NCI-H446 (cell line): ENCODE measurements around the gene FGF14.

Experiments used
- DNase-seq, 2 experiments: peaks; one replicate each; lab custom pipeline; 2025; lab: John Stamatoyannopoulos, UW

The FGF14 gene

DNA sequence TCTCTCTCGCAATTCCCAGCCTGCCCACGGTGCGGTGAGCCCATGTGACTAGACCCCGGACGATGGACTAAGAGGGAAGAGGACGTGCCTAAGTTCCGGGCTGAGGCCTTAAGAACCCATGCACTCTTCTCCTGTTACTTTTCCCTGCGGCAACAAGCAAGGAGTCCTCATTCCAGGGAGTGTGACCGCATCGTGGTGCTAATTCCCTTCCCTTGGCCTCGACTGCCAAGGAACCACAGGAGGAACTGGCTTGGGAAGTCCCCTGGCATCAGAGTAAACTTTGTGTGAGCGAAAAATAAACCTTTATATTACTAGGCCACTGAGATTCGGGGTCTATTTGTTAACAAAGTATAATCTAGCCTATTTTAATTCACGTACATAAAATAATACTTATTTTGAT is 34.0 kb downstream of the FGF14 start:
- DNase-seq = no peak

DNA sequence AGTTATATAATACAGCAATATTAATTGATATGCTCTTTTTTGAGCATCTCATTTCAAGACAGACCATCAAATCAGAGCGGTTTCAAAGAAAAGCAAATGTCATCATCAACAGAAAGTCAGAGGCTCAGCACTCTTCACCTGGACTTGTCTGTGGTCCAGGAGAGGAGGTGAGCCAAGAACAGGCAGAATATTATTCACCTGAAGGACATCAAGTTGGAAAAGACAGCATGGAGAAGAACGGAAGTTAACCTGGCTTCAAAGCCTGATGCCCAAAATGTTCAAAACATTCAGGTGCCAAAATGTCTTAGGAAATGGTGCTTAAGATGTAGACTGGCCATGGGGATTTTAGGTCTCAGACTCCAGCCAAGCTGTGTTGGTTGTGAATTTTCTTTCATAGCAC is 40.7 kb downstream of the FGF14 start:
- DNase-seq = no peak

DNA sequence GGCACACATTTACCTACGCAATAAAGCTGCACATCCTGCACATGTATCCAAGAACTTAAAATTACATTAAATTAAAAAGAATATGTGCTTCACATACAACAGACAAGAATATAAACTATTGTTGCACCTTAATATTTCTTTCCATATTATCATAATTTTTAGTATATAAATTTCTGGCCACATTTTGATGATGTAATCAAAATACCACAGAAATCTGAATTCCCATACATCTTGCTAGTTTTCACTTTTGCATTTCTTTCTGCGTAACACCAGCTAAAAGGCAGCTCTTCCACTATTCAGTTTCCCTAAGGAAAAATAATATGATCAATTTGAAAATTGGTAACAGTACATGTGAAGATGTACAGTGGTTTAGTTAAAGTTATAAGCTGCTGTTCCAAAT is 42.6 kb downstream of the FGF14 start:
- no peak for DNase-seq

DNA sequence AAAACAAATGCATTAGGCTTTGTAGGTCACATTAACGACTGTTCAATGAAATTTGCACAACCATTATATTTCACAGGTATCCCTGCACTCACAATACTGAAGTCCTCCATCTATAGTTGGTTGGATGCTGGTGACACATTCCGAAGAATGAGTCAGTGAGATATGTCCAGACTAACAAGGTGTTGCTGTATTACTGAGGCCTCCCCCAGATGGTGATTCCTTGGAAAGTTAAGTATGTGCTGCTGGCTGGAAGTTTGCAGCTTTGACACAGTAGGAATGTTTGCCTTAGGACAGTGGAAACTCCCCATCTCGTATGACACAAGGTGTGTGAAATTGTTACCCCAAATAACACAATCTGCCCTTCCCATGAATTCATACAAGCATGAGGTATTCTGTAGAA is 46.6 kb downstream of the FGF14 start:
- no peak for DNase-seq

DNA sequence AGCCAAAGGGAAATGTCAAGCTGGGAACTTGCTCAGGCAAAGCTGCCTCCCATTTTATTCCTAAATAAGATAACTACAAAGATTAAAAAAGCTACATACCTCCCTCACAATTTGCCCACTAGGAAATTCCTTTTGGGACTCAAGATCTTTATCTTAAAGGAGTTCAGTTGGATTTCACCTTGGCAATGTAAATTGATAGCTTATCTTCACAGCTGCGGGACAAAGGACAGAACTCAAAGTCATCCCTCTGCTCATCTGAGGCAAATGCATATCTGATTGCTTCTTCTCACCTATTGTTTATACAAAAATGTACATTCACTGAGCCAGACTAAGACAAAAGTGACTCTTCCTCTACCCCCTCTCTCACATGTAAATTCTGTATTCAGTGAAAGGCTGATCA is 47.8 kb downstream of the FGF14 start:
- DNase-seq = no peak

DNA sequence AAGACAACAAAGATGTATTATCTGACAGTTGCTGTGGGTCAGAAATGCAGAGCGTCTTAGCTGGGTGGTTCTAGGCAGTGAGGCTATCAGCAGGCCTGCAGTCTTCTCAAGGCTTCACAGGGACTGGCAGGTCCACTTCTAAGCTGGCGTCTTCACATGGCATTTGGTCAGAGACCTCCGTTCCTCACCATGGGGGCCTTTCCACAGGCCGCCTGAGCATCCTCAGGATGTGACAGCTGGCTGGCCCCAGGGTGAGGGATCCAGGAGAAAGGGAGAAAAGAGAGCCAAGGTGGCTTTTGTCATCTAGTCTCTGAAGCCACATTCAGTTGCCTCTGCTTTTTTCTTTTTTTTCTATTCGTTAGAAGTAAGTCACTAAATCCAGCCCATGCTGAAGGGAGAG is 50.3 kb downstream of the FGF14 start:
- DNase-seq = no peak

DNA sequence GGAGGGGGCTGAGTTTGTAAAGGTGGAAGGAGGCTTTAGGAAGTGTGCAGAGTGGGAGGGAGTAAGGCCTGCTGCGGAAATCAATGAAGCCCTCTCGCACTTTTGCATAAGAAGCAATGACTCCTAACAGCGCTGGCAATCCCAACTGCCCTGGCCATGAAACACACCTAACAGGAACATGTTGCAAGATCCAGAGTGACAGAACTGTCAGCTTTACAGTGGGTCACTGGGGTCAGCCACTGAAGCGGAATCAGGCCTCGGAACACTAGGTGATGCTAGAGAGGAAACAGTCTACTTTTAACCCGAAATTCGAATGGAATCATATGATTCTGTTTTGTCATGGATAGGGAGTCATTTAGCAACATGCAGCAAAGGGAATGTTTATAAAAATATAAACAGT is 54.4 kb downstream of the FGF14 start:
- DNase-seq = no peak

DNA sequence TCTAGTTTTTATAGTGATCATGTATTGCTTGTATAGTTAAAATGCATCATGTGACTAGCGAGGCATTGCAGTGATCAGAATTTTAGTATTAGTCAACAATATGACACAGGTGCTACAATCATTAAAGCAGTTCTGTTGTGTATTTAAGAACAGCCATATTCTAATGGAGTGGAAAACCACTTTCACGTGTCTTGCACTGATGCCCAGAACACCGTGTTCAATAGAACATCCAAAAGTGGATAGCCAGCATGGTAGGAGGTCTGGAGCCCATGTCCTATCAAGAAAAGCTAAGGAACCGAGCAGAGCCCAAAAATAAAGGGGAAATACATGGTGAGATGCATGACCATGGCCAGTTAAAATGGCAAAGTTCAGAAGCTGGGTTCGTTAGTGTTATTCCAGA is 55.1 kb downstream of the FGF14 start:
- DNase-seq = no peak

DNA sequence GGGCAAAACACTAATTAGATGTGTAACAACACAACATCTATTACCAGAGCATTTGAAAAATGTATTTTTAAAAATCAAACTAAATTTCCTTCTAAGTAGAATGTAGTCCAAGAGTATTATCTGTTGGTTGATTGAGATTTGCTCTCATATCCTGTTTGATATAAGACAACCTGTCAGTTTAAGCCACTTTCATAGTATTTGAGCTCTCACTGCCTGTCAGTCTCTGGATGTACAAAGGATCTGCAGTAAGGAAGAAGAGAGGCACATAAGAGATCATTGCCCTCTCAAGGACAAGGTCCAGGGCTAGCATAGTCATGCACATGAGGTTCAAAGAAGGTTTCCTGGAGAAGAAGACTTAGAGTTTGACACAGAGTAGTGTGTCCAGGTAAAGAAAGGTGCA is 57.4 kb downstream of the FGF14 start:
- DNase-seq = no peak

DNA sequence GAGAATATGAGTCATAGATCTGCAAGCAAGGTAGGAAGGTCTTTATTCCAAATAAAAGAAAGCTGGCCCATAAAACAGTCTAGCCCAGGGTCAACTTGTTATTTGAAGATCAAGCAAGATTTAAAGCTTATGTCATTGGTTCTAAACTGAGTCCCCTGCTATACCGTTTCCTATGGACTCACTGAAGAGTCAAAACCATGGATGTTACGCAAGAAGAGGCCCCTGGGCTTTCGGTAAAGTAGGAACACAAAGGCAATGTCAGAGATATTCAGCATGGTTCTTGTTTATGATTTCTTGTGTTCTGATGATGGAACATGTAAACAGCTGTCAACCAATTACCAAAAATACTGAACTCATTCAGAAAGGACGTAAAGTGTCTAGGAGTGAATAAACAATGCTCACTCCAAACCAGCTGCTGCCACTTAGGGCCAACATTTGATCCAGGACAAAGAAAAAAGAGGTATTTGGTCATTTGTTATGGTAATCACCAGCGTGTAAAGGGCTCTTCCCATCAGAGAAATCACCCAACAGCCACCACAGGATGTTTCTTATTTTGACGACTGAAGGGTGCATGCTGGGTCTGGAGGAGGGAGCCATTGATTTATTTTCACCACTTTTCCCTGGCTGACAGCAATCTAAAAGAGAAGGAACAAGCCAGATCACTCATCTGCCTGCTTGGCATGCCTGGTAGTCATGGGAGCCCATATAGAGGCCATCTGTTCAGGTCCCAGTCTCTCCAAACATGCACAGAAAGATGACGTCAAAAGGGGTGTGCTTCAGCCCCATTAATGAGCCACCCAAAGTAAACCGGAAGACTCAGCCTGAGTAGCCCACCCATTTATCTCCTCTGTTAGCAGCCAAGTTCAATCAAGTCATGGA is 68.3 kb downstream of the FGF14 start:
- peak; percentile 13 to 59 for DNase-seq

DNA sequence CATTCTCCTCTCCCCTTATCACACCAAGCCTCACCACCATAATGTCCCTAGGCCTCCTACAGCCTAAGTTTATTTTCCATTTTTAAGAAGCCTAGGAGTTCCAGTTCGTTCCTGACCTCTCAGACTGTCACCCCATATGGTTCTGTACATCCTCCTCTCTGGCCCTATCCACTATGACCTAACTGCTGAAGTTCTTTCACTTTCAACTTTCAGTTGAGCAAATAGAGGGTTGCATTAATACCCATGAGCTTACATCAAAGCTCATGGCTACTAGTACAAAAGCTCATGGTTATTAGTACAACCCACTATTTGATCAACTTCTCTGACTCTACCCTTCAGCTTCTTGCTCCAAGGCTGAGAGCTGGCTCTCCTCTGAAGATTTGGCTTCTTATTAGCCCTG is 72.9 kb downstream of the FGF14 start:
- no peak for DNase-seq

DNA sequence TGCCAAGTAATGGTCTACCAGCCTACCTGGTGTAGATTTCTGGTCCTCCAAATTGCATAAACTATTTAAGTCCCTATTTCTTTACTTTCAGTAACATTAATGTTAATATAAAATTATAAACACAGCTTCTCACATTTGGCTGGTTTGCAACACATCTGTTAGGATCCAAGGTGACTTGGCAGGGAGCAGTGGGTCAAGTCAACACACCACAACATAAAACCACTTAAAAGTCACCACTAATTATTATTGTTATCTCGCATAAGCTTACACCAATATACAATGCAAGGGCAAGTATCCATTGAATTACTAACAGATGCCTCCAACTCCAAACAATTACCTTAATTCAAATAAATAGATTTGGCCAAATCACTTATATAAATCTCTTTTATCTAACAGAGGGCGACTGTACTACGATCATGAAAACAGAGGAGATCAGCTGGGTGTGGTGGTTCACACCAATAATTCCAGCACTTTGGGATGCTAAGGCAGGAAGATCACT is 74.7 kb downstream of the FGF14 start:
- no peak for DNase-seq

DNA sequence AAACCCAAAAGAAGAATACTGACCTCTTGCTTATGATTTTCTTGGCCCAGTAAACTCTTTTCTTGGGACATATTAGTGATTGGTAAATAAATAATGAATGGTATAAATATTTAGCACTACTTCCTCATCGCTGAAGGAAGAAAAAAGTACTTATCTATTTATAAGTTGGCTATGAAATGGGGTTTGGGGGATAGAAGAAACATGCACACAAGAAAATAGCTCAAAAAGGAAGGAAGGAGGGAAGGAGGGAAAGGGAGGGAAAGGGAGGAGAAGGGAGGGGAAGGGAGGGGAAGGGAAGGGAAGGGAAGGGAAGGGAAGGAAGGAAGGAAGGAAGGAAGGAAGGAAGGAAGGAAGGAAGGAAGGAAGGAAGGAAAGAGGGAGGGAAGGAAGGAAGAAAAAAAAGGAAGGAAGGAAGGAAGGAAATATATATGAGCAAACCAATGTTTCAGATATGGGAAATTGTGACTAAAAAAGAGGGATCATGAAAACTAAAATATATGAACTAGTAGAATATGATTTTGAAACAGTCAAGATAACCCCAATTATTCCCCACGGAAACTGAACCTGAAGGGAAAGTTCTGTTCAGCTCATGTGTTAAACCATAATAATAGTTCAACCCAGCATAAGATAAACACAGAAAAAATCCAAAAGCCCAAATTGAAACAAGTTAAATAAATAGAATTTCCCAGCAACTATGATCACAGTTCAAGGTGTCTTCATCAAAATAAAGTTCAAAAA is 75.3 kb downstream of the FGF14 start:
- DNase-seq = no peak

DNA sequence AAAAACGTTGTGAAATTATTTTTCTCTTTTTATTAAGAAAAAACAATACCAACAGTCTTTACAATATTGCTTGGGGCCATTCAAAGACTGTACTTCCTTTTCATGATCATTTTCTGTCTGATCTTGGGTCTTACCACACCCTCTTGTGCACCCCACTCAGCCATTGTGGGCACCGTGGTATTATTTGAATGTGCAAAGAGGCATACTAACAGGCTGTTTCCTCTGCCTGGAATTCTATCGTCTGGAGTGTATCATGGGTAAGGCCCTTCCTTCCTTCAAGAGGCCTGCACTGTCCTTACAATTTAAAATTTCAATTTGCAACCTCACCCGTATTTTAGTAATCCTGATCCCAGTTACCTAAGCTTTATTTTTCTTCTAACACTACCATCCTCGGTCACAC is 76.5 kb downstream of the FGF14 start:
- no peak for DNase-seq

DNA sequence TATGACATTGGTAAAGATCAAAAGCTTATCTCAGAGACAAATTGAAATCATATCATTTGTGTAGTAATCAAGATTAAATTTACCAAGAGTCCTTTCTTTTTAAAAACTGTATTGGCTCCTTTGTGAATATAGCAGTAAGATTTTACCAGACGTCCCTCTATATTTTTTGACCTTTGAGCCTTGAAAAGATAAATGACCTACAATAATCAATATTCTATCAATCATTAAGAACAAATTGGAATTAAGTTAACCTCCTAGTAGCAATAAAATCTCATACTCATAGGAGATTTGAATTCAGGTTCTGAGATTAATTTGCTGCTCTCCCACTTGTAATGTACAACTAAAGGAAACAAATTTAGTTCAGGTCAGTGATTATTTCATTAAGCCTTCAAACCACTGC is 78.3 kb downstream of the FGF14 start:
- DNase-seq = no peak

DNA sequence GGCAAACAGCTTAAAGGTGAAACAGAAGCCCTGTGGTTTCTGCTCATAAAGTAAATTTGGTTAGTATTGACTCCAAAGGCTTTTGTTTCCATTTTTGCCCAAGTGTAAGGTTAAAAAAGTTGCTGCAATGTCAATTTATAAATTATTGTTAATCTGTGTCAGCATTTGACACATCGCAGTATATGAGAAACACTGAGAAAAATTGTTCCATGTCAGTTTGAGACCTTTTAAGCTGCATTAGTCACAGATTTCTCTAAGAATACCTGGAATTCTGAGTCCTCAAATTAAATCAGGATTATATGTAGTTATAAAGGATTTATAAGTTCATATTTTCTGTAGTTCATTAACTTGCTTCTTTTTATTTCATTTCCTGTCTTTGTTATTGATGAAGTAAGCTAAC is 78.8 kb downstream of the FGF14 start:
- DNase-seq = no peak

DNA sequence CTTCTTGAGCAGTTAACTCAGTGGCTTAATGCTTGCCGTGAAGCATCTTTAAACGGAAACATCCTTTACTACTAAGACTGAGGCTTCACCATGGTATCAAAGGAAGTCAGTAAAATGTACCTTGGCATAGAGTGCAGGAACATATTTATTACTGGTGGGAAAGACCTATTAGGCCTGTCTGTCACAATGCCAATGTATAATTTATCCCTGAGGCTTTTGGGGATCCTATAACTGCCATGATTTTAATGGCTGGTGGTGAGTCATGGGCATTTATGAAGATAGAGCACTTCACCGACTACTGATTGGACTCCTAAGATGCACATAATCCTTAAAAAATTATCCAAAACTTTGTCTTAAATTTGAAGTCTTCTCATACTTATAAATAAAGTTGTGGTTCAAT is 79.6 kb downstream of the FGF14 start:
- no peak for DNase-seq

DNA sequence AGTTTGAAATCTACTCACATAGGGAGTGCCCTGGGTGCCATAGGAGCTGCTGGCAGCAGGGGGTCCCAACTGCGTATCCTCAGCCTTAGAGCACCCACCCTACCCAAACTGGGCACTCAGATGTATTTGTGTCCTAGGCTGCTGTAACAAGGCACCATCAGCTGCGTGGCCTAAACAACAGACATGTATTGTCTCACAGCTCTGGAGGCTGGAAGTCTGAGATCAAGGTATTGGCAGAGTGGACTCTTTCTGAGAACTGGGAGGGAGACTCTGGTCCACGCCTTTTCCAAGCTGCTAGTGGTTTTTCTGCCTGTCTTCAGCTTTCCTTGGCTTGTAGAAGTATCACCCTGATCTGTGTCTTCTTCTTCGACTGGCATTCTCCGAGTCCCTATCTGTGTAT is 83.6 kb downstream of the FGF14 start:
- DNase-seq = no peak

DNA sequence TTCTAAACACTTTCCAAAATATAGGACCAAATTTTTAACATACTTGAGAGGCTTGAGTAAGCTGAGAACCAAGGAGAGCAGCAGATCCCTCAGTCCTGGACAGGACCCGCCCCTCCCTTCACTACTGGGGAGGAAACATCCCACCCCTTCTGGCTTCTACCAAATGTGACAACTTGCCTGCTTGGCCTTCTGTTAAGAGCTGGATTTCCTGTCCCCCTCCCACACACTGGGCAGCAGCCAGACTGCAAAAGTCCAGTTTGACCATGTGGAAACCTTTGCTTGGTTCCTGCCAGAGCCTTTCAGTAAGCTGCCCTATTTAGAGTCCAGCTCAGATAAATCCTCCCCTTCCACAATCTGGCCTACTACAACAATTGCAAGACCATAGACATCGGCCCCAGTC is 84.3 kb downstream of the FGF14 start:
- DNase-seq = no peak

DNA sequence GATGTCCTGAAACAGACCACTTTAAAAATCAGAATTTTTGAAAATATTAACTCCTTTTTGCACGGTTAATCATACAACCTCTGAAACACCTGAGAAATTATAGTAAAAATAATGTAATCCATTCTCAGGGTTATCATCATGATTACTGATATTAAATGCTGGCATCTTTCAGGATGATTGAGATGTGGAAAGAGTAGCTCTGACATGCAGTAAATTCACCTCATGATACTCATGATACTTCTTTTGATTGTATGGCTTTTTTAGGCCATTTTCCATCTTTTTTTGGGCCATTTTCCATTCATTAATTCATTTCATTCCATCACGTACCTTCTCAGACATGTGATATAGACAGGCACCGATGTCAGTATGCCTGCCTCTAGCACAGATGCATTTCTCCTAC is 85.1 kb downstream of the FGF14 start:
- no peak for DNase-seq

DNA sequence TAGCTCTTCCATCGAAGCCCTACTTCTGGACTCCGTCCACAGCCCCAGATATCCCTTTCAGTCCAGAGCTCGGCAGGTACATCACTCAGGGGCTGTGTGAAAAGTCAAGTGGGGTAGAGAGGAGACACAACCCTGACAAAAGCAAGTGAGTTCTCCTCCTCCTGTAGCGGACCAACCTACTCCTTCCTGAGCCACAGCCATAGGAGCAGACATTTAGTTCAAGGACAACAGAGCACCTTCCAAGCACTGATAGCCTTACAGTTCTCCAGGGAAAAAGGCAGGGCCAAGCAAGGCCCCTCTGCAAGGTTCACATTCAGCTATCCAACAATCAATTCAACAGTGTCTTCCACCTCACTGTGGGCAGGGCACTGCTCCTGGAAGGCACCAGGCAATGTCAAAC is 89.0 kb downstream of the FGF14 start:
- no peak for DNase-seq

DNA sequence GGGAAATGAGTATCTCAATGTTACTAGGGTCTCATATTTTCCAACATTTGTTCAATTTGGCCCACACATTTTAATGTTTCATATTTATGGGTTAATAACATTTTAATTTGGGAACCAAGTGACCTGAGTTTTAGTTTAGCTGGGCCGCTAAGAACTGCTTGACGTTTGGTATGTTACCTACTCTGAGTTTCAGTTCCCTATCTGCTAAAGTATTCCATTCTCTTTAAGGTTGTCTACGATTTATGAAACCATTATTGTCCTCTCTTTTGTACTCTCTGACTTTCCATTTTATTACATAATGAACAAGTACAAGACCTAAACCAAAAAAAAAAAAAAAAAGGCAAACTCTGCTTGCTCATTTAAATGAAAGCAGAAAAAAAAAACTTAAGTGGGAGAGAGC is 89.9 kb downstream of the FGF14 start:
- no peak for DNase-seq

DNA sequence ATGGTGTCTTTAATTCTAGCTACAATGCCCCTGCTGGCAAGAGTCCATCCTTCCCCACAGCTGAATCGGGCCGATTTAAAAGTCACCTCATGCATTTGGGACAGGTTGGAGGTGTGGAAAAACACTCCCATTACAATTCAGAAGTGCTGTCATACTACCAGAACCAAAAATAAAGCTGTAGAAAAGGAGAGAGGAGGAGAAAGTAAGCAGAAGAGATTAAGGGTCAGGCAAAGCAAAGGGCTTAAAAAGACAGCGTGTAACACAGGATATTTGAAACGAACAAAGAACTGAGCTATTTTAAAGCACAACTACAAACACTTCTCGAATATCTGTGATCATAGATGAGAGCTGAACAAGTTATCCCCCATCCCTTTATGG is 90.4 kb downstream of the FGF14 start:
- DNase-seq = no peak
